ENCODE results near the gene PIK3R3. TPM values are rescaled to one million over a fixed set of nuclear protein-coding genes. Genes with fewer than 3 reads are reported as not detected.

Gene PIK3R3
- total and polyA plus RNA-seq, 9 of the 15 experiments (the other 6 are each of a cell fraction or from before 2014, with no cell fraction given), result 1.4 to 7.7 (median 4.6) TPM

DNA sequence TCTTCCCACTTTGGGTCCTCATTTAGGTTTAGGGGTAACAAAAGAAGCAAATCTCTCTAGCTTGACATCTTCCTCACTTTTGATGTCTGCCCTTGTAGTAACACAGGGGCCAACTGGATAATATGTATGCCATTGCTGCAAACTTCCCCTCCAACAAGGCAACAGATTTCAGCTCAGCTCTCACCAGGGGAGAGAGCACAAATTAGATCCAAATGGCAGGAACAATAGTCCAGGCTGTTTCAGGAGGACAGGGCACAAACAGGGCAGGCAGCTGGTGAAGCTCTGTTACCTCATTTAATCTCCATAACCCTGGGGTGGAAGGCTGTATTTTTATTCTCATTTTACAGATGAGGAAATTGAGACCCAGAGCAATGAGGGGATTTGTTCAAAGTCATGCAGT is 4.3 kb upstream of the PIK3R3 start:
- CTCF ChIA-PET (ENCODE audit: low intra/inter-chr PET ratio), result no interaction called here

More for the DNA sequence above, 4.3 kb upstream of the PIK3R3 start:
- no peak overlapping the region for H2AFZ ChIP-seq (ENCODE audit: low read depth, low read length)
- TF ChIP-seq, protein P1, sequence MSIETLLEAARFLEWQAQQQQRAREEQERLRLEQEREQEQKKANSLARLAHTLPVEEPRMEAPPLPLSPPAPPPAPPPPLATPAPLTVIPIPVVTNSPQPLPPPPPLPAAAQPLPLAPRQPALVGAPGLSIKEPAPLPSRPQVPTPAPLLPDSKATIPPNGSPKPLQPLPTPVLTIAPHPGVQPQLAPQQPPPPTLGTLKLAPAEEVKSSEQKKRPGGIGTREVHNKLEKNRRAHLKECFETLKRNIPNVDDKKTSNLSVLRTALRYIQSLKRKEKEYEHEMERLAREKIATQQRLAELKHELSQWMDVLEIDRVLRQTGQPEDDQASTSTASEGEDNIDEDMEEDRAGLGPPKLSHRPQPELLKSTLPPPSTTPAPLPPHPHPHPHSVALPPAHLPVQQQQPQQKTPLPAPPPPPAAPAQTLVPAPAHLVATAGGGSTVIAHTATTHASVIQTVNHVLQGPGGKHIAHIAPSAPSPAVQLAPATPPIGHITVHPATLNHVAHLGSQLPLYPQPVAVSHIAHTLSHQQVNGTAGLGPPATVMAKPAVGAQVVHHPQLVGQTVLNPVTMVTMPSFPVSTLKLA (conservative IDR thresholded peaks at IDR 0.05), result no peak
- TF ChIP-seq SMAD2 (IDR thresholded peaks at IDR 0.05; ENCODE audit: low read depth, low read length) (no peak), EZH2 (IDR thresholded peaks at IDR 0.05; ENCODE audit: borderline replicate concordance, low read depth, low read length) (no peak), RCOR1 (IDR thresholded peaks at IDR 0.05; ENCODE audit: borderline replicate concordance in 1 of 2, low read depth in 2 of 2, low read length in 2 of 2) (no peak), TBP (optimal IDR thresholded peaks at IDR 0.05; ENCODE audit: low read depth, low read length) (no peak), NR2C2 (CRISPR knock-in tag; IDR thresholded peaks at IDR 0.05) (no peak), NR2C2 (tag; IDR thresholded peaks at IDR 0.05) (no peak), SREBF1 (IDR thresholded peaks at IDR 0.05; ENCODE audit: borderline replicate concordance, low read depth, low read length) (no peak), WHSC1 (IDR thresholded peaks at IDR 0.05; ENCODE audit: low read length) (no peak), IRF2 (CRISPR knock-in tag; IDR thresholded peaks at IDR 0.05) (no peak), ZKSCAN1 (IDR thresholded peaks at IDR 0.05; ENCODE audit: low read depth, low read length) (no peak), ZNF77 (CRISPR knock-in tag; IDR thresholded peaks at IDR 0.05) (no peak), NCOA2 (IDR thresholded peaks at IDR 0.05; ENCODE audit: partially characterized antibody in 2 of 2) (no peak)
- TF ChIP-seq, protein P2, sequence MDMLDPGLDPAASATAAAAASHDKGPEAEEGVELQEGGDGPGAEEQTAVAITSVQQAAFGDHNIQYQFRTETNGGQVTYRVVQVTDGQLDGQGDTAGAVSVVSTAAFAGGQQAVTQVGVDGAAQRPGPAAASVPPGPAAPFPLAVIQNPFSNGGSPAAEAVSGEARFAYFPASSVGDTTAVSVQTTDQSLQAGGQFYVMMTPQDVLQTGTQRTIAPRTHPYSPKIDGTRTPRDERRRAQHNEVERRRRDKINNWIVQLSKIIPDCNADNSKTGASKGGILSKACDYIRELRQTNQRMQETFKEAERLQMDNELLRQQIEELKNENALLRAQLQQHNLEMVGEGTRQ (CRISPR knock-in tag; IDR thresholded peaks at IDR 0.05), result no peak
- TF ChIP-seq, protein P3, sequence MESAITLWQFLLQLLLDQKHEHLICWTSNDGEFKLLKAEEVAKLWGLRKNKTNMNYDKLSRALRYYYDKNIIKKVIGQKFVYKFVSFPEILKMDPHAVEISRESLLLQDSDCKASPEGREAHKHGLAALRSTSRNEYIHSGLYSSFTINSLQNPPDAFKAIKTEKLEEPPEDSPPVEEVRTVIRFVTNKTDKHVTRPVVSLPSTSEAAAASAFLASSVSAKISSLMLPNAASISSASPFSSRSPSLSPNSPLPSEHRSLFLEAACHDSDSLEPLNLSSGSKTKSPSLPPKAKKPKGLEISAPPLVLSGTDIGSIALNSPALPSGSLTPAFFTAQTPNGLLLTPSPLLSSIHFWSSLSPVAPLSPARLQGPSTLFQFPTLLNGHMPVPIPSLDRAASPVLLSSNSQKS (CRISPR knock-in tag; IDR thresholded peaks at IDR 0.05), result no peak
- TF ChIP-seq, protein P4, sequence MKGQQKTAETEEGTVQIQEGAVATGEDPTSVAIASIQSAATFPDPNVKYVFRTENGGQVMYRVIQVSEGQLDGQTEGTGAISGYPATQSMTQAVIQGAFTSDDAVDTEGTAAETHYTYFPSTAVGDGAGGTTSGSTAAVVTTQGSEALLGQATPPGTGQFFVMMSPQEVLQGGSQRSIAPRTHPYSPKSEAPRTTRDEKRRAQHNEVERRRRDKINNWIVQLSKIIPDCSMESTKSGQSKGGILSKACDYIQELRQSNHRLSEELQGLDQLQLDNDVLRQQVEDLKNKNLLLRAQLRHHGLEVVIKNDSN (CRISPR knock-in tag; IDR thresholded peaks at IDR 0.05), result no peak
- FAIRE-seq (no peak), DNase-seq (ENCODE audit: extremely low read depth in 1 of 4, low spot score in 3 of 4) (no peak), ATAC-seq (no peak)
- no peaks in the 10 kb centered on the region; the same call in 2 of the 3 replicates for H3K79me2 ChIP-seq (ENCODE audit: control insufficient read depth, insufficient read depth, low read length)
- peaks cover 13 to 15% of the 10 kb centered on the region in 2 experiments; a peak in 4 of 5 replicates for H3K4me1 ChIP-seq (replicated peaks in 1 of 2; ENCODE audit: control insufficient read depth in 2 of 2, insufficient read depth in 2 of 2, low read length in 2 of 2)
- POLR2A ChIA-PET, result interaction anchor here (0.8 to 1.6 kb wide), 2 partner anchors 13 to 417 kb away, joined by 3 to 7 read pairs; no protein-coding TSS in a partner anchor
- H3K36me3 ChIP-seq (ENCODE audit: control insufficient read depth, insufficient read depth, low read length), result no peaks in the 10 kb centered on the region; the same call in 2 of the 3 replicates
- H3K27me3 ChIP-seq (ENCODE audit: control insufficient read depth in 2 of 2, insufficient read depth in 2 of 2, low read length in 2 of 2), result no peaks in the 10 kb centered on the region
- no TSS peak for BruUV-seq (replicated peaks)
- H4K20me1 ChIP-seq (replicated peaks; ENCODE audit: control insufficient read depth, insufficient read depth, low read length), result no peaks in the 10 kb centered on the region
- no peaks in the 10 kb centered on the region for H3K9me1 ChIP-seq (ENCODE audit: control insufficient read depth, insufficient read depth, low read length)
- in situ Hi-C loops (cut with MboI) (no loop called here), intact Hi-C loops (cut with micrococcal nuclease) (no loop called here)
- H3K4me2 ChIP-seq (ENCODE audit: insufficient read depth, low read length), result no peak overlapping the region
- H3K9ac ChIP-seq (ENCODE audit: insufficient read depth in 1 of 2, low read depth in 2 of 2, low read length in 2 of 2), result no peak overlapping the region
- no peak overlapping the region for H3K27ac ChIP-seq (ENCODE audit: extremely low read depth, low read depth, low read length)
- no peaks in the 10 kb centered on the region for H3K9me3 ChIP-seq (replicated peaks; ENCODE audit: control insufficient read depth, insufficient read depth, low read depth, low read length)
- no peak overlapping the region for H3K4me3 ChIP-seq

Data from K562 (cell line).